IMR-90 (cell line): Measurements from ENCODE around the gene MAP3K9. TPM values are rescaled to one million over a fixed set of nuclear protein-coding genes. Genes with fewer than 3 reads are reported as not detected.

Experiments used
- ATAC-seq: fragments of 200-7000 bp; cut with Tn5 transposase; 2 replicates; pipeline ENCODE4 v1.9.1; 2020; ENCODE audit warnings: low read depth, mild to moderate bottlenecking, moderate library complexity
- BruUV-seq: library from RNA; stranded (reverse); fragments of 400-500 nt; replicated peaks from 2 replicates; lab custom pipeline; 2021; lab: Mats Ljungman, UMichigan
- CTCF ChIA-PET: fragments of 300-600 bp; formaldehyde crosslinking; extraction: SDS; loops from one replicate; lab custom pipeline; 2021; ENCODE audit warnings: antibody characterized with exemption; lab: Yijun Ruan, JAX
- POLR2A ChIA-PET: fragments of 300-600 bp; sonication (Branson Sonifier 250); formaldehyde crosslinking; loops from one replicate; lab custom pipeline; 2022; ENCODE audit warnings: antibody characterized with exemption; ENCODE audit not compliant: unreplicated experiment; lab: Charles Lee
- DNase-seq: peaks from one replicate; pipeline ENCODE4 v3.0.0; 2013
- H2AFZ ChIP-seq: replicated peaks from 2 replicates; pipeline ENCODE3; 2013; ENCODE audit warnings: low read length, mild to moderate bottlenecking; ENCODE audit not compliant: poor library complexity
- H2AK5ac ChIP-seq: 2 replicates; pipeline ENCODE4 v1.6.1; 2013; ENCODE audit warnings: low read depth, low read length, inconsistent platforms
- H2AK9ac ChIP-seq: replicated peaks from 2 replicates; pipeline ENCODE3; 2013; ENCODE audit warnings: mild to moderate bottlenecking, low read depth, low read length, moderate library complexity; ENCODE audit not compliant: poor library complexity
- H2BK120ac ChIP-seq: 2 replicates; pipeline ENCODE4 v1.6.1; 2013; ENCODE audit warnings: low read depth, low read length, inconsistent platforms
- H2BK15ac ChIP-seq: 3 replicates; pipeline ENCODE4 v1.6.1; 2013; ENCODE audit warnings: low read depth, low read length, inconsistent platforms
- H2BK20ac ChIP-seq: 2 replicates; pipeline ENCODE4 v1.6.1; 2013; ENCODE audit warnings: low read depth, mild to moderate bottlenecking, inconsistent platforms, low read length, moderate library complexity
- H2BK5ac ChIP-seq: 2 replicates; pipeline ENCODE4 v1.6.1; 2013; ENCODE audit warnings: mild to moderate bottlenecking, low read depth, low read length, inconsistent platforms; ENCODE audit not compliant: poor library complexity, severe bottlenecking
- H3K14ac ChIP-seq: replicated peaks from 2 replicates; pipeline ENCODE4 v1.6.1; 2013; ENCODE audit warnings: low read depth, low read length, inconsistent platforms
- H3K18ac ChIP-seq: 2 replicates; pipeline ENCODE4 v1.6.1; 2013; ENCODE audit warnings: low read depth, low read length, control low read depth
- H3K23ac ChIP-seq: 2 replicates; pipeline ENCODE4 v1.6.1; 2013; ENCODE audit warnings: low read depth, low read length, inconsistent platforms
- H3K27ac ChIP-seq: 2 replicates; pipeline ENCODE4 v1.5.1; 2013; ENCODE audit warnings: mild to moderate bottlenecking, control low read depth, low read length; ENCODE audit not compliant: insufficient read depth
- H3K27me3 ChIP-seq: 2 replicates; pipeline ENCODE4 v1.6.1; 2013; ENCODE audit warnings: low read length; ENCODE audit not compliant: control insufficient read depth, insufficient read depth
- H3K36me3 ChIP-seq: 2 replicates; pipeline ENCODE4 v1.6.1; 2013; ENCODE audit warnings: low read length, mixed read lengths; ENCODE audit not compliant: control insufficient read depth, insufficient read depth
- H3K4ac ChIP-seq: 2 replicates; pipeline ENCODE4 v1.6.1; 2013; ENCODE audit warnings: low read depth, low read length, inconsistent platforms
- H3K4me1 ChIP-seq: 2 replicates; pipeline ENCODE4 v1.6.1; 2013; ENCODE audit warnings: low read length, mixed read lengths; ENCODE audit not compliant: control insufficient read depth, insufficient read depth
- H3K4me2 ChIP-seq: 2 replicates; pipeline ENCODE4 v1.6.1; 2013; ENCODE audit warnings: low read depth, mild to moderate bottlenecking, control low read depth, low read length, moderate library complexity
- H3K4me3 ChIP-seq: 2 replicates; pipeline ENCODE4 v1.5.1; 2013; ENCODE audit warnings: low read depth, mild to moderate bottlenecking, control low read depth, low read length, moderate library complexity; ENCODE audit not compliant: insufficient read depth
- H3K56ac ChIP-seq: 2 replicates; pipeline ENCODE4 v1.6.1; 2013; ENCODE audit warnings: low read length, inconsistent platforms; ENCODE audit not compliant: insufficient read depth; ENCODE audit errors: extremely low read depth
- H3K79me1 ChIP-seq, 2 experiments: 2 replicates each; pipeline ENCODE4 v1.6.1; 2013; ENCODE audit warnings: low read length in 2 of 2, inconsistent platforms in 1 of 2, low read depth in 1 of 2
- H3K9ac ChIP-seq: 2 replicates; pipeline ENCODE4 v1.6.1; 2013; ENCODE audit warnings: low read depth, low read length, control low read depth
- H3K9me1 ChIP-seq: 2 replicates; pipeline ENCODE4 v1.6.1; 2013; ENCODE audit warnings: low read length, inconsistent platforms; ENCODE audit not compliant: insufficient read depth
- H3K9me3 ChIP-seq: 2 replicates; pipeline ENCODE4 v1.6.1; 2013; ENCODE audit warnings: low read length; ENCODE audit not compliant: control insufficient read depth, insufficient read depth
- H4K20me1 ChIP-seq: 2 replicates; pipeline ENCODE4 v1.6.1; 2013; ENCODE audit warnings: low read length, inconsistent platforms; ENCODE audit not compliant: insufficient read depth
- H4K5ac ChIP-seq: 2 replicates; pipeline ENCODE4 v1.6.1; 2013; ENCODE audit warnings: mild to moderate bottlenecking, low read depth, low read length, control low read depth
- H4K8ac ChIP-seq, 2 experiments: 2 replicates each; pipeline ENCODE4 v1.6.1; 2013; ENCODE audit warnings: low read depth in 2 of 2, low read length in 2 of 2, control low read depth in 1 of 2, inconsistent platforms in 1 of 2
- H4K91ac ChIP-seq: 2 replicates; pipeline ENCODE4 v1.6.1; 2013; ENCODE audit warnings: low read depth, low read length, inconsistent platforms; ENCODE audit not compliant: insufficient read depth
- BHLHE40 ChIP-seq: fragments of 150-350 bp; IDR thresholded peaks from 2 replicates; pipeline ENCODE4 v1.6.1; 2016; ENCODE audit warnings: mild to moderate bottlenecking, low read depth, low read length
- CTCF ChIP-seq: conservative IDR thresholded peaks from 2 replicates; pipeline ENCODE4 v1.5.1; 2012; ENCODE audit warnings: mild to moderate bottlenecking, low read depth, low read length, improper control_type of control experiment
- RAD21 ChIP-seq: IDR thresholded peaks from 2 replicates; pipeline ENCODE4 v1.6.1; 2012; ENCODE audit warnings: low read length, improper control_type of control experiment
- RFX5 ChIP-seq: IDR thresholded peaks from 2 replicates; pipeline ENCODE4 v1.8.0; 2012; ENCODE audit warnings: low read depth, mild to moderate bottlenecking, low read length, moderate library complexity
- USF2 ChIP-seq: fragments of 150-350 bp; IDR thresholded peaks from 2 replicates; pipeline ENCODE4 v1.6.1; 2017; ENCODE audit warnings: mild to moderate bottlenecking, antibody characterized with exemption, low read length, low read depth
- WGBS, 2 experiments: methylation state at CpG; one replicate each; pipeline versions ENCODE4 v1.1.5 to v1.1.7; 2013; ENCODE audit warnings: missing lambda C conversion rate in 2 of 2; ENCODE audit not compliant: insufficient read length in 1 of 2; ENCODE audit errors: extremely low coverage in 2 of 2; 5-methylcytosine and 5-hydroxymethylcytosine counted together
- dilution Hi-C: fragments of 300-500 bp; cut with HindIII; formaldehyde crosslinking; loops from one replicate; pipeline ENCODE4 v1.14.3; 2018; ENCODE audit warnings: low sequenced_read_pairs; ENCODE audit not compliant: unreplicated experiment
- in situ Hi-C: fragments of 300-500 bp; cut with MboI; formaldehyde crosslinking; loops from 3 replicates; pipeline ENCODE4 v1.14.3; 2019; ENCODE audit warnings: low sequenced_read_pairs, inconsistent platforms, mixed read lengths
- intact Hi-C: fragments of 100-400 bp; cut with micrococcal nuclease; formaldehyde crosslinking; loops from 2 replicates; pipeline ENCODE4 v1.10.0; 2022
- polyA plus RNA-seq, 3 experiments: library from polyadenylated mRNA; depleted of rRNA; stranded (reverse); fragments of >200 nt; gene quantifications; 2 replicates each; pipeline ENCODE4 v1.2.3, GENCODE V29; 2012; ENCODE audit warnings: low replicate concordance in 1 of 3
- total RNA-seq: library from RNA; depleted of rRNA; stranded (reverse); fragments of >200 nt; gene quantifications from 2 replicates; pipeline ENCODE4 v1.2.3, GENCODE V29; 2012

MAP3K9 gene
- total and polyA plus RNA-seq, 2 of the 4 experiments (the other 2 are of a cell fraction), result 0.17 to 0.18 TPM

GRCh38 chr14:70814466-70814865 is 5.2 kb upstream of the MAP3K9 start:
- H4K20me1 ChIP-seq, result no peaks in the 10 kb centered on the region; the same call in 1 of the 2 replicates
- H2AK5ac ChIP-seq, result no peak overlapping the region
- H3K4ac ChIP-seq, result no peak overlapping the region
- H4K91ac ChIP-seq, result no peak overlapping the region
- no peaks in the 10 kb centered on the region for H3K4me1 ChIP-seq
- dilution Hi-C loops, result no loop called here
- no peak overlapping the region for H2BK15ac ChIP-seq
- no peak overlapping the region for H3K14ac ChIP-seq
- intact Hi-C loops, result loop anchor here (10.0 kb wide), 1 partner anchor 940 kb away; no protein-coding TSS in a partner anchor
- no peak overlapping the region for H3K9ac ChIP-seq
- no peak overlapping the region for H3K18ac ChIP-seq
- no peak overlapping the region for H3K4me3 ChIP-seq
- ATAC-seq (no peak), DNase-seq (no peak)
- no peak overlapping the region for H2BK120ac ChIP-seq
- peaks cover 19% of the 10 kb centered on the region for H3K27me3 ChIP-seq
- no CpG with 5 or more reads among the region's 1 CpG for WGBS, 2 experiments
- POLR2A ChIA-PET, result no interaction called here
- no peak overlapping the region for H3K27ac ChIP-seq
- in situ Hi-C loops, result no loop called here
- CTCF ChIA-PET, result interaction anchor here (0.5 kb wide), 1 partner anchor 113 kb away, joined by 3 read pairs; no protein-coding TSS in a partner anchor
- H4K8ac ChIP-seq, result no peak overlapping the region
- H2BK20ac ChIP-seq, result no peak overlapping the region
- H3K9me1 ChIP-seq, result peaks cover 6% of the 10 kb centered on the region; the same call in 1 of the 2 replicates
- no peak overlapping the region for H3K23ac ChIP-seq
- H2AFZ ChIP-seq, result no peak overlapping the region
- H2BK5ac ChIP-seq, result no peak overlapping the region
- BruUV-seq, result no TSS peak
- no peak for TF ChIP-seq RAD21
- no peak for TF ChIP-seq CTCF
- no peak for TF ChIP-seq BHLHE40
- no peak for TF ChIP-seq RFX5
- TF ChIP-seq USF2, result no peak
- H3K9me3 ChIP-seq, result no peaks in the 10 kb centered on the region
- no peak overlapping the region for H3K4me2 ChIP-seq
- no peaks in the 10 kb centered on the region for H3K36me3 ChIP-seq
- no peak overlapping the region for H3K56ac ChIP-seq
- no peak overlapping the region for H4K5ac ChIP-seq
- H3K79me1 ChIP-seq, result no peaks in the 10 kb centered on the region
- H2AK9ac ChIP-seq, result no peak overlapping the region
